ENCODE data around the gene RC3H2.
"Not testable (repeated sequence)": the region's sequence is repeated elsewhere in the genome, so short reads cannot be mapped to it uniquely, and the experiment has no call there.

The RC3H2 gene

GRCh38 chr9:122809261-122809660 lies 95.9 kb downstream of the RC3H2 start:
- not testable (repeated sequence) for H3K4me3 ChIP-seq (ENCODE audit: low read length); H3K36me3 ChIP-seq (ENCODE audit: control insufficient read depth, insufficient read depth, low read length); H3K9ac ChIP-seq (ENCODE audit: low read length); H3K9me3 ChIP-seq (ENCODE audit: control insufficient read depth, low read length); H3K4me1 ChIP-seq (ENCODE audit: control insufficient read depth, insufficient read depth, low read length); H3K27me3 ChIP-seq (ENCODE audit: control insufficient read depth, insufficient read depth, low read length)

GRCh38 chr9:122808141-122808540 lies 97.0 kb downstream of the RC3H2 start:
- Histone ChIP-seq H3K9ac (ENCODE audit: low read length) (no peak overlapping the region), H3K27me3 (ENCODE audit: control insufficient read depth, insufficient read depth, low read length) (no peaks in the 10 kb centered on the region), H3K36me3 (ENCODE audit: control insufficient read depth, insufficient read depth, low read length) (no peaks in the 10 kb centered on the region), H3K9me3 (ENCODE audit: control insufficient read depth, low read length) (no peaks in the 10 kb centered on the region), H3K4me1 (ENCODE audit: control insufficient read depth, insufficient read depth, low read length) (peaks cover 5% of the 10 kb centered on the region), H3K4me3 (ENCODE audit: low read length) (no peak overlapping the region)

GRCh38 chr9:122807271-122807900 lies 97.8 kb downstream of the RC3H2 start:
- H3K4me1 ChIP-seq (ENCODE audit: control insufficient read depth, insufficient read depth, low read length) = peaks cover 5% of the 10 kb centered on the region
- H3K36me3 ChIP-seq (ENCODE audit: control insufficient read depth, insufficient read depth, low read length) = no peaks in the 10 kb centered on the region
- no peaks in the 10 kb centered on the region for H3K9me3 ChIP-seq (ENCODE audit: control insufficient read depth, low read length)
- H3K4me3 ChIP-seq (ENCODE audit: low read length) = no peak overlapping the region
- H3K9ac ChIP-seq (ENCODE audit: low read length) = no peak overlapping the region
- H3K27me3 ChIP-seq (ENCODE audit: control insufficient read depth, insufficient read depth, low read length) = no peaks in the 10 kb centered on the region

GRCh38 chr9:122806661-122807060 lies 98.5 kb downstream of the RC3H2 start:
- H3K9ac ChIP-seq (ENCODE audit: low read length) = no peak overlapping the region
- no peaks in the 10 kb centered on the region for H3K27me3 ChIP-seq (ENCODE audit: control insufficient read depth, insufficient read depth, low read length)
- H3K4me3 ChIP-seq (ENCODE audit: low read length) = no peak overlapping the region
- H3K4me1 ChIP-seq (ENCODE audit: control insufficient read depth, insufficient read depth, low read length) = peaks cover 5% of the 10 kb centered on the region
- no peaks in the 10 kb centered on the region for H3K36me3 ChIP-seq (ENCODE audit: control insufficient read depth, insufficient read depth, low read length)
- H3K9me3 ChIP-seq (ENCODE audit: control insufficient read depth, low read length) = no peaks in the 10 kb centered on the region

GRCh38 chr9:122800066-122801060 lies 104.8 kb downstream of the RC3H2 start, which contains the start of gene OR1K1:
Gene OR1K1 (plus strand): TSS chr9:122800123. CDS start chr9:122800123, 0 bp downstream.
- H3K9me3 ChIP-seq (ENCODE audit: control insufficient read depth, low read length) = no peaks in the 10 kb centered on the region
- H3K9ac ChIP-seq (ENCODE audit: low read length) = no peak within 1 kb of the TSS
- H3K36me3 ChIP-seq (ENCODE audit: control insufficient read depth, insufficient read depth, low read length) = no peaks in the 10 kb centered on the region
- H3K27me3 ChIP-seq (ENCODE audit: control insufficient read depth, insufficient read depth, low read length) = no peaks in the 10 kb centered on the region
- no peak within 1 kb of the TSS for H3K4me3 ChIP-seq (ENCODE audit: low read length)
- no peaks in the 10 kb centered on the region for H3K4me1 ChIP-seq (ENCODE audit: control insufficient read depth, insufficient read depth, low read length)

GRCh38 chr9:122797316-122798063 lies 107.7 kb downstream of the RC3H2 start:
- Histone ChIP-seq H3K9me3 (ENCODE audit: control insufficient read depth, low read length) (no peaks in the 10 kb centered on the region), H3K9ac (ENCODE audit: low read length) (no peak overlapping the region), H3K4me3 (ENCODE audit: low read length) (no peak overlapping the region), H3K27me3 (ENCODE audit: control insufficient read depth, insufficient read depth, low read length) (no peaks in the 10 kb centered on the region), H3K36me3 (ENCODE audit: control insufficient read depth, insufficient read depth, low read length) (no peaks in the 10 kb centered on the region), H3K4me1 (ENCODE audit: control insufficient read depth, insufficient read depth, low read length) (no peaks in the 10 kb centered on the region)

Data from mucosa of stomach (tissue), 1 donor.